ENCODE results near the gene LSM7. TPM values are rescaled to one million over a fixed set of nuclear protein-coding genes. Genes with fewer than 3 reads are reported as not detected.
"Not testable (repeated sequence)": the region's sequence is repeated elsewhere in the genome, so short reads cannot be mapped to it uniquely, and the experiment has no call there.

LSM7 gene
- total RNA-seq, 4 donors from 2014 or later, result 51.8 to 186 (median 142) TPM

DNA sequence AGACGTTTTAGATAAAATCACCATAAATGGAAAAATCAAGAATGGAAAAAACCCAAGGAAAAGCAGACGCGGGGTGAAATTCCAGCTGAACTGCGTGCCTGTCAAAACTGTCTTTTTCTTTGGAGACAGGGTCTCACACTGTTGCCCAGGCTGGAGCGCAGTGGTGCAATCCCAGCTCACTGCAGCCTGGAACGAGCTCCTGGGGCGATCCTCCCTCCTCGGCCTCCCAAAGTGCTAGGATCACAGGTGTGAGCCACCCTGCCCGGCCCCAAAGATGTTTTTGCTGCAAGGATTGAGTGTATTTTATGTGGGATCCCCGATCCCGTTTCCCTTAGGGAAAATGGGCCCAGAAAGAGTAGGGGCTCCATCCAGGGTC is 45.5 kb downstream of the LSM7 start:
- H3K27ac ChIP-seq, result no peak overlapping the region
- H3K4me3 ChIP-seq, result no peak overlapping the region
- no peaks in the 10 kb centered on the region for H3K36me3 ChIP-seq
- no peaks in the 10 kb centered on the region for H3K27me3 ChIP-seq
- H3K9me3 ChIP-seq, result no peaks in the 10 kb centered on the region
- TF ChIP-seq POLR2A (IDR thresholded peaks at IDR 0.05), result no peak
- no peak for TF ChIP-seq CTCF (IDR thresholded peaks at IDR 0.05)
- intact Hi-C loops (cut with DNase I; ENCODE audit: low total_unique reads), result no loop called here
- H3K4me1 ChIP-seq, result peaks cover 0 to 13% of the 10 kb centered on the region in 2 donors
- no peak for DNase-seq

DNA sequence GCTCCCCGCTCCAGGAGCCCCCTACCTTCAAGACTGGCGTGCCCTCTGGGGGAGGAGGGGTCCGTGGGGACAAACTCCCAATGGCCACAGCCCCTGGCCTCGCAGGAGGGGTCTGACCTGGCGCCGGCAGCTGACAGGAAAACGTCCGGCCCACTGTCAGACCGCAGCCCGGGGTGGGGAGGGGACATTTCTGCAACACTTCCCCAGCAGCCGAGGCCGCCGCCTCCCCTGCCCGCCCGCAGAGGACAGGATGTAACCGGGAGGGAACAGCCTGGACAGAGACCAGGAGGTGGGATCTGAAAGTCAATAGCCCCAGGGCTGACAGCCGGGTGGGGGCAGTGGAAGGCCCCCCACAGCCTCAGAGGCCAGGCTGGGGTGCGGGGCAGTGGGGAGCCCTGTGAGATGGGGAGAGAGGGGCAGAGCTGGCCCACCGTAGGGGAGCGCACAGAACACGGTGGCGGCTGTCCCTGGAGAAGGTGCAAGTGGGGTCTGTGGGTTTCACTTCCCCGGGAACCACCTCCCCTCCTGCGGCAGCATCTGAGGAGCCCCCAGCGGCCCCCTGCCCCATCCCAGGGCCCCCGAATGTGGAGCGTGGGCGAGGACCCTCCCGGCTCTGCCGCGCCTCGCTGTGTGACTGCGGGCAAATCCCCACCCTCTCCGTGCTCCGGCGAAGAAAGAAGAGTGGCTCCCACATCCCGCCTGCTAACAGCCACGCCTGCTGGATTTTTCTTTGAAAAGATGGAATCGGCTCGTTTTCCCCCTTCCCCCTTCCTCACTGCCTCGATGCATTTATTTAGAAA is 46.1 kb downstream of the LSM7 start, which contains the start of gene PEAK3:
Gene PEAK3 (minus strand): TSS at position 114 of the 800 bp plus-strand sequence. CDS start 1,244 bp downstream, outside the sequence.
- intact Hi-C loops (cut with DNase I; ENCODE audit: low total_unique reads), result no loop called here
- Histone ChIP-seq H3K27me3 (no peaks in the 10 kb centered on the region), H3K9me3 (no peaks in the 10 kb centered on the region), H3K27ac (no peak within 1 kb of the TSS), H3K4me1 (peaks cover 0 to 13% of the 10 kb centered on the region in 2 donors), H3K36me3 (no peaks in the 10 kb centered on the region), H3K4me3 (peak within 1 kb of the TSS in 1 of 2 donors; percentile 23)
- TF ChIP-seq CTCF (IDR thresholded peaks at IDR 0.05) (no peak), POLR2A (IDR thresholded peaks at IDR 0.05) (no peak)
- peak; percentile 49 to 51 for DNase-seq

DNA sequence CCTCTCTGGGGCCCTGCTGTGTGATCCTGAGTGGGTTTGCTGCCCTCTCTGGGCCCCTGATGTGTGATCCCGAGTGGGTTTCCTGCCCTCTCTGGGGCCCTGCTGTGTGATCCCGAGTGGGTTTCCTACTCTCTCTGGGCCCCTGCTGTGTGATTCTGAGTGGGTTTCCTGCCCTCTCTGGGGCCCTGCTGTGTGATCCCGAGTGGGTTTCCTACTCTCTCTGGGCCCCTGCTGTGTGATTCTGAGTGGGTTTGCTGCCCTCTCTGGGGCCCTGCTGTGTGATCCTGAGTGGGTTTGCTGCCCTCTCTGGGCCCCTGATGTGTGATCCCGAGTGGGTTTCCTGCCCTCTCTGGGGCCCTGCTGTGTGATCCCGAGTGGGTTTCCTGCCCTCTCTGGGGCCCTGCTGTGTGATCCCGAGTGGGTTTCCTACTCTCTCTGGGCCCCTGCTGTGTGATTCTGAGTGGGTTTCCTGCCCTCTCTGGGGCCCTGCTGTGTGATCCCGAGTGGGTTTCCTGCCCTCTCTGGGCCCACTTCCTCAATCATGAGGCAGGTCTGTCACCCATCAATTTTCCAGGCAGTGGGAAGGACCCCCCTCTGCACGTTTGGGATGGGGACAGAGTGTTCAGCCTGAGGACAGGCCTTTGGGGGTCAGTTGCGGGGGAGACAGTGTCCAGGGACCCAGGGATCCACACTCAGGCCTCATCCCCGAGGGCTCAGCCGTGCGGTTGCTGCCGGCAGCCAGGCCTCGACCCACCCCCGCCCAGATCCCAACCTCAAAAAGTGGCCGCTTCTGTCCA is 46.9 kb downstream of the LSM7 start:
- H3K36me3 ChIP-seq; intact Hi-C loops (cut with DNase I; ENCODE audit: low total_unique reads); H3K27ac ChIP-seq; H3K9me3 ChIP-seq; DNase-seq; H3K27me3 ChIP-seq: not testable (repeated sequence)
- Histone ChIP-seq H3K4me3 (peak overlapping the region in 1 of 2 donors; percentile 23), H3K4me1 (peaks cover 0 to 13% of the 10 kb centered on the region in 2 donors)

GRCh38 chr19:2280633-2281264 is 47.6 kb downstream of the LSM7 start:
- H3K36me3 ChIP-seq, result no peaks in the 10 kb centered on the region
- H3K9me3 ChIP-seq, result no peaks in the 10 kb centered on the region
- DNase-seq, result no peak
- H3K4me1 ChIP-seq, result peaks cover 0 to 19% of the 10 kb centered on the region in 2 donors
- intact Hi-C loops (cut with DNase I; ENCODE audit: low total_unique reads), result no loop called here
- TF ChIP-seq CTCF (IDR thresholded peaks at IDR 0.05) (no peak), POLR2A (IDR thresholded peaks at IDR 0.05) (no peak)
- no peaks in the 10 kb centered on the region for H3K27me3 ChIP-seq
- H3K4me3 ChIP-seq, result no peak overlapping the region
- no peak overlapping the region for H3K27ac ChIP-seq

DNA sequence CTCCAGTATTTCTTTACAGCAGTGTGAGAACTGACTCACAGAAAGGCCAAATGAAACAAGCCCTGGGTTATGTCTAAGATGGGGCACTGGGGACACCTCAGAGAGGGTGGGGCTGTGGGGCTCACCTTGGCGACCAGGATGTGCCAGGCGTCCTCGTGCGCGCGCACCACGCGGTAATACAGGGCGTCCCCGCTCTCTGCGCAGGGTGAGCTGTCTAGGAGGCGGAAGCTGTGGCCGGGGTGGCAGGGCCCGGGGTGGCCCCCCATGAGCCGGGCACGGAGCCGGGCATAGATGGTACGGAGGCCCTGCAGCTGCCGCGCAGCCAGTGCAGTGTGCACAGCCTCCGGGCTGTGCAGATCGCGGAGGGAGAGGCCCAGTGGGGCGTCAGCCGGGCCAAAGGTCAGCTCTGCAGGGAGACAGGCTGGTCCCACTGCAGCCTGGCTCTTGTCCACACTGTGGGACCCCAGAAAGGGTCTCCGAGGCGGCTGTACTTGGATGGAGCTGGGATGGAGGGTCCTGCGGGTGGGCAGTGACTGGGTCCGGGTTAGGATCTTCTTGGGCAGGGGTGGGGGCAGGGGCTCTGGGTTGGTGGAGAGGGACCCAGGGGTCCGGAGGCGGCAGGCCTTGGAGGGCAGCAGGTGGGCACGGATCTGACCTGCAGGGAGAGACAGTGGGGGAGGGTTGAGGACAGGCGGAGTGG is 49.8 kb downstream of the LSM7 start:
- intact Hi-C loops (cut with DNase I; ENCODE audit: low total_unique reads), result loop anchor here (10.0 kb wide), 1 partner anchor 124 kb away; the partner anchor contains the start of gene AP3D1
- Histone ChIP-seq H3K27me3 (no peaks in the 10 kb centered on the region), H3K4me1 (peaks cover 0 to 24% of the 10 kb centered on the region in 2 donors), H3K36me3 (no peaks in the 10 kb centered on the region), H3K4me3 (no peak overlapping the region), H3K9me3 (no peaks in the 10 kb centered on the region), H3K27ac (no peak overlapping the region)
- DNase-seq, result no peak
- no peak for TF ChIP-seq CTCF (IDR thresholded peaks at IDR 0.05)

Data from uterus (tissue), 4 donors.